Neuronal stem cell (in vitro differentiated cells): ENCODE measurements around the gene MAGEA9B.
"Not testable (repeated sequence)": the region's sequence is repeated elsewhere in the genome, so short reads cannot be mapped to it uniquely, and the experiment has no call there.

Experiments used
- DNase-seq: peaks from one replicate; pipeline ENCODE4 v3.0.0-alpha.2; 2013; ENCODE audit warnings: low spot score
- H2AFZ ChIP-seq: one replicate; pipeline ENCODE4 v1.6.1; 2013; ENCODE audit warnings: mild to moderate bottlenecking, low read length, inconsistent platforms
- H2AK5ac ChIP-seq: 2 replicates; pipeline ENCODE4 v1.6.1; 2013; ENCODE audit warnings: low read depth, mild to moderate bottlenecking, inconsistent platforms, low read length, moderate library complexity, mixed read lengths
- H2BK120ac ChIP-seq: 2 replicates; pipeline ENCODE4 v1.6.1; 2013; ENCODE audit warnings: low read depth, mild to moderate bottlenecking, inconsistent platforms, low read length, moderate library complexity, mixed read lengths
- H2BK12ac ChIP-seq: one replicate; pipeline ENCODE4 v1.6.1; 2013; ENCODE audit warnings: low read length, inconsistent platforms
- H2BK15ac ChIP-seq: 2 replicates; pipeline ENCODE4 v1.6.1; 2013; ENCODE audit warnings: mild to moderate bottlenecking, low read length, inconsistent platforms, mixed read lengths
- H2BK5ac ChIP-seq: one replicate; pipeline ENCODE4 v1.6.1; 2013; ENCODE audit warnings: inconsistent platforms, mild to moderate bottlenecking, low read length, moderate library complexity
- H3K14ac ChIP-seq: one replicate; pipeline ENCODE4 v1.6.1; 2013; ENCODE audit warnings: low read length, inconsistent platforms
- H3K18ac ChIP-seq: 2 replicates; pipeline ENCODE4 v1.6.1; 2013; ENCODE audit warnings: low read length, inconsistent platforms
- H3K23ac ChIP-seq: 2 replicates; pipeline ENCODE4 v1.6.1; 2013; ENCODE audit warnings: low read depth, mild to moderate bottlenecking, mixed read lengths, low read length, inconsistent platforms; ENCODE audit not compliant: poor library complexity
- H3K27ac ChIP-seq: replicated peaks from 3 replicates; pipeline ENCODE4 v1.5.1; 2013; ENCODE audit warnings: low read length, inconsistent platforms
- H3K27me3 ChIP-seq, 3 experiments: 2 replicates each; pipeline ENCODE4 v1.6.1; 2013; ENCODE audit warnings: low read length in 3 of 3, mild to moderate bottlenecking in 2 of 3, inconsistent platforms in 1 of 3, low read depth in 1 of 3, mixed read lengths in 1 of 3, moderate library complexity in 1 of 3; ENCODE audit not compliant: control insufficient read depth in 3 of 3, insufficient read depth in 3 of 3
- H3K36me3 ChIP-seq, 2 donors: replicated peaks in 1 of 2; 2 replicates each; pipeline ENCODE4 v1.6.1; 2013; ENCODE audit warnings: low read length in 2 of 2; ENCODE audit not compliant: control insufficient read depth in 2 of 2, insufficient read depth in 2 of 2
- H3K4ac ChIP-seq: 2 replicates; pipeline ENCODE4 v1.6.1; 2013; ENCODE audit warnings: inconsistent platforms, mild to moderate bottlenecking, low read length, moderate library complexity
- H3K4me1 ChIP-seq, 2 donors: 1 replicate in 1 of 2; 2 replicates in 1 of 2; pipeline ENCODE4 v1.6.1; 2013; ENCODE audit warnings: low read length in 2 of 2, low read depth in 1 of 2; ENCODE audit not compliant: control insufficient read depth in 2 of 2, insufficient read depth in 1 of 2
- H3K4me2 ChIP-seq: one replicate; pipeline ENCODE4 v1.6.1; 2013; ENCODE audit warnings: mild to moderate bottlenecking, low read length, inconsistent platforms; ENCODE audit not compliant: insufficient read depth, poor library complexity, severe bottlenecking
- H3K4me3 ChIP-seq, 2 donors: 2 replicates each; pipeline ENCODE4 v1.5.1; 2013; ENCODE audit warnings: low read length in 2 of 2, mild to moderate bottlenecking in 2 of 2, inconsistent platforms in 1 of 2, moderate library complexity in 1 of 2
- H3K79me1 ChIP-seq: one replicate; pipeline ENCODE4 v1.6.1; 2013; ENCODE audit warnings: low read depth, mild to moderate bottlenecking, inconsistent platforms, low read length, moderate library complexity
- H3K9ac ChIP-seq: one replicate; pipeline ENCODE4 v1.6.1; 2013; ENCODE audit warnings: mild to moderate bottlenecking, low read depth, low read length, inconsistent platforms; ENCODE audit not compliant: poor library complexity
- H3K9me3 ChIP-seq, 2 donors: replicated peaks in 1 of 2; 2 replicates each; pipeline versions ENCODE3 to v1.6.1; 2013; ENCODE audit warnings: low read length in 2 of 2, mild to moderate bottlenecking in 2 of 2, inconsistent platforms in 1 of 2, low read depth in 1 of 2, mixed read lengths in 1 of 2, moderate library complexity in 1 of 2; ENCODE audit not compliant: control insufficient read depth in 2 of 2, insufficient read depth in 1 of 2
- H4K8ac ChIP-seq: one replicate; pipeline ENCODE4 v1.6.1; 2013; ENCODE audit warnings: low read depth, mild to moderate bottlenecking, inconsistent platforms, low read length, moderate library complexity
- H4K91ac ChIP-seq: one replicate; pipeline ENCODE4 v1.6.1; 2013; ENCODE audit warnings: low read length, low read depth, mild to moderate bottlenecking, inconsistent platforms; ENCODE audit not compliant: poor library complexity
- WGBS, 2 donors: extraction: QIAGEN DNeasy Blood & Tissue Kit; methylation state at CpG; one replicate each; pipeline ENCODE4 v1.1.7; 2013; ENCODE audit warnings: missing lambda C conversion rate in 2 of 2, mixed read lengths in 1 of 2; ENCODE audit not compliant: insufficient read length in 2 of 2, insufficient replicate concordance in 1 of 2; ENCODE audit errors: extremely low coverage in 2 of 2; 5-methylcytosine and 5-hydroxymethylcytosine counted together

MAGEA9B gene

DNA sequence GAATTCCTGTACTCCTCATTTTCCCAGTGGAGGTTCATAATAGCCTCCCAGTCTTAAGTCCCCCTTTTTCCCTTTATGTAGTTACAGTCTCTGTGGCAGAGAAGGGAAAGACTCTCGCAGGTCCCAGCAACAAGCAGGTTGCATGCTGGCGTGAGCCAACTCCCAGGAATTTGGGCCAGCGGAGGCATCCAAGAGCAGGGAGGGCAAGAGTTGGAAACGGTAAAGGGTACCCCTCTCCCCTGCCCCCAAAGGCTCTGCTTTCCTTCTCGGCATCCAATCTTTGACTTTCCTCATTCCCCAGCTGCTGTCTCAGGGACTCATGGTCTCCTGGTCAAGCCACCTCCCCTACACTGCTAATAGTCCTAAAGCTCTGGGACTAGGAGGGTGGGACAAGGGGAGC, 23.3 kb upstream of the MAGEA9B start:
- no peaks in the 10 kb centered on the region for H3K4me1 ChIP-seq
- no peak overlapping the region for H3K14ac ChIP-seq
- peaks cover 3 to 23% of the 10 kb centered on the region in 2 donors for H3K36me3 ChIP-seq
- H3K4ac ChIP-seq = no peak overlapping the region
- H4K91ac ChIP-seq = no peak overlapping the region
- no peak overlapping the region for H3K27ac ChIP-seq
- H2BK15ac ChIP-seq = no peak overlapping the region
- no peaks in the 10 kb centered on the region for H3K9me3 ChIP-seq
- H3K27me3 ChIP-seq = no peaks in the 10 kb centered on the region
- WGBS, 2 donors = no CpG with 5 or more reads among the region's 5 CpGs
- no peak overlapping the region for H3K4me2 ChIP-seq
- H3K79me1 ChIP-seq = no peaks in the 10 kb centered on the region
- H2BK120ac ChIP-seq = no peak overlapping the region
- no peak overlapping the region for H3K4me3 ChIP-seq
- H2AK5ac ChIP-seq = no peak overlapping the region
- no peak overlapping the region for H4K8ac ChIP-seq
- no peak overlapping the region for H3K18ac ChIP-seq
- H2BK12ac ChIP-seq = no peak overlapping the region
- no peak overlapping the region for H3K23ac ChIP-seq
- H2BK5ac ChIP-seq = no peak overlapping the region
- no peak overlapping the region for H3K9ac ChIP-seq
- H2AFZ ChIP-seq = no peak overlapping the region
- DNase-seq = no peak

DNA sequence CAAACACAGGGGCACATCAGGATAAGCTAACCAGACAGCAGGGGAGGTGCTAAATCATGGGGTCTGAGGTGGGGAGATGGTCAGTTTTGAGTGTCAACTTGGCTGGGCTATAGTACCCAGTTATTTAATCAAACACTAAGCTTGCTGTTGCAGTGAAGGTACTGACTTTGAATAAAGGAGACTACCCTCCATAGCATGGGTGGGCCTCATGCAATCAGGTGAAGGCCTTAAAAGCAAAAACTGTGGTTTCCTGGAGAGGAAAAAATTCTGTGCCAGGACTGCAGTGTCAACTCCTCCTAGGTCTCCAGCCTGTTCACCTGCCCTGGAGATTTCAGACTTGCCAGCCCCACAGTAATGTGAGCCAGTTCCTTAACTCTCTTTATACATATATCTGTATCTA, 20.4 kb upstream of the MAGEA9B start:
- Histone ChIP-seq H2BK5ac (no peak overlapping the region), H4K91ac (no peak overlapping the region), H3K9me3 (no peaks in the 10 kb centered on the region), H3K4me1 (no peaks in the 10 kb centered on the region), H2BK120ac (no peak overlapping the region), H2AFZ (no peak overlapping the region), H3K36me3 (peaks cover 3 to 23% of the 10 kb centered on the region in 2 donors), H3K27ac (no peak overlapping the region), H2BK12ac (no peak overlapping the region), H2BK15ac (no peak overlapping the region), H3K79me1 (no peaks in the 10 kb centered on the region), H3K27me3 (no peaks in the 10 kb centered on the region), H3K14ac (no peak overlapping the region), H3K9ac (no peak overlapping the region), H2AK5ac (no peak overlapping the region), H3K18ac (no peak overlapping the region), H3K4me2 (no peak overlapping the region), H3K4me3 (no peak overlapping the region), H3K23ac (no peak overlapping the region), H4K8ac (no peak overlapping the region), H3K4ac (no peak overlapping the region)
- no peak for DNase-seq

- not testable (repeated sequence) for H3K27me3 ChIP-seq, H2BK12ac ChIP-seq, H2AFZ ChIP-seq, H3K79me1 ChIP-seq, H2BK120ac ChIP-seq, H3K18ac ChIP-seq, H4K91ac ChIP-seq, H2BK5ac ChIP-seq, H2BK15ac ChIP-seq, H3K4ac ChIP-seq, H3K9me3 ChIP-seq, DNase-seq, H3K23ac ChIP-seq, H3K4me1 ChIP-seq, H3K9ac ChIP-seq, H3K27ac ChIP-seq, H3K14ac ChIP-seq, H4K8ac ChIP-seq, H3K4me2 ChIP-seq, H3K4me3 ChIP-seq, H2AK5ac ChIP-seq
- WGBS, 2 donors = no CpG with 5 or more reads among the region's 7 CpGs
- peaks cover 3 to 23% of the 10 kb centered on the region in 2 donors for H3K36me3 ChIP-seq
These were observed 18.1 kb upstream of the MAGEA9B start for GRCh38 chrX:149605248-149605885.

GRCh38 chrX:149598603-149599002, 11.3 kb upstream of the MAGEA9B start:
- not testable (repeated sequence) for H3K18ac ChIP-seq, H3K27ac ChIP-seq, H2AFZ ChIP-seq, H2BK15ac ChIP-seq, DNase-seq, H4K8ac ChIP-seq, H3K9ac ChIP-seq, H3K4me2 ChIP-seq, H3K4me1 ChIP-seq, H2BK5ac ChIP-seq, H2AK5ac ChIP-seq, H3K36me3 ChIP-seq, H3K14ac ChIP-seq, H3K9me3 ChIP-seq, H3K23ac ChIP-seq, H2BK12ac ChIP-seq, H3K4me3 ChIP-seq, H3K79me1 ChIP-seq, H3K27me3 ChIP-seq, H2BK120ac ChIP-seq, H4K91ac ChIP-seq, H3K4ac ChIP-seq
- no CpG with 5 or more reads among the region's 11 CpGs for WGBS, 2 donors
